K562 (cell line): ENCODE measurements around the gene POPDC2.

Experiments
- DACH1 ChIP-seq: fragments of 450-650 bp; IDR thresholded peaks from 2 replicates; pipeline ENCODE4 v1.6.1; 2018; ENCODE audit not compliant: partially characterized antibody
- EP300 ChIP-seq: IDR thresholded peaks from 2 replicates; pipeline ENCODE4 v1.6.1; 2012; ENCODE audit warnings: low read length, improper control_type of control experiment
- PHF8 ChIP-seq: fragments of 200-600 bp; sonication (generic); IDR thresholded peaks from 2 replicates; pipeline ENCODE4 v1.6.1; 2012; ENCODE audit warnings: mixed run types, mild to moderate bottlenecking, inconsistent platforms, low read length, moderate library complexity, borderline replicate concordance
- SP1 ChIP-seq: sonication (generic); formaldehyde crosslinking; IDR thresholded peaks from 2 replicates; pipeline ENCODE4 v1.8.1; 2022; ENCODE audit warnings: mild to moderate bottlenecking, missing genetic modification reagents
- SP2 ChIP-seq: IDR thresholded peaks from 2 replicates; pipeline ENCODE4 v1.6.1; 2011; ENCODE audit warnings: mild to moderate bottlenecking, low read depth, low read length, moderate library complexity; ENCODE audit not compliant: poor library complexity, severe bottlenecking; ENCODE audit errors: extremely low read depth
- ZNF217 ChIP-seq: sonication (generic); formaldehyde crosslinking; IDR thresholded peaks from 2 replicates; pipeline ENCODE4 v1.8.0; 2022; ENCODE audit warnings: mild to moderate bottlenecking, missing genetic modification reagents
- TF ChIP-seq, protein P1 (sequence below): sonication (generic); formaldehyde crosslinking; IDR thresholded peaks from 2 replicates; pipeline ENCODE4 v1.9.0; 2022; ENCODE audit warnings: mild to moderate bottlenecking, missing genetic modification reagents
- TF ChIP-seq, protein P2 (sequence below): sonication (generic); formaldehyde crosslinking; IDR thresholded peaks from 2 replicates; pipeline ENCODE4 v1.8.1; 2022; ENCODE audit warnings: missing genetic modification reagents
- TF ChIP-seq, protein P3 (sequence below): fragments of 250-450 bp; sonication (Bioruptor Pico); IDR thresholded peaks from 2 replicates; pipeline ENCODE4 v1.8.0; 2022; ENCODE audit warnings: moderate library complexity, mild to moderate bottlenecking, inconsistent platforms

DNA sequence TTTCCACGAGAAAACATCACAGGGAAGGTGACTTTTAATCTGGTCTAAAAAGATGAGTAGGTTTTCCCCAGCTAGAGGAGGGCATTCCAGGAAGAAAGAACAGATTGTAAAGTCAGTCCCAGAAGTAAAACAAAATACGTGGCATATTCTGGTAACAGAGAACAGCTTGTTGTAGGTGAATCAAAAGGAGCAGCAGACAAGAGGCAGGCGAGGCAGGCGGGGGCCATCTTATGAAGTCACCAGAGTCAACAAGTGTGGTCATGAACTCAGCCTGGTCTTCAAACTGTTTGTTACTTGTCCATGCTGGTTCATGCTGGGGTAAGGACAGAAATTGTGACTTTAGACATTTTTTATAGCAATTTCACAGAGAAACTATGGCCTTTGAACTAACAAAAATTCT is 4.0 kb upstream of the POPDC2 start:
- TF ChIP-seq ZNF217 (CRISPR knock-in tag) (no peak), DACH1 (no peak), SP1 (CRISPR knock-in tag) (no peak), PHF8 (no peak), EP300 (no peak), SP2 (no peak)
- TF ChIP-seq, protein P1, sequence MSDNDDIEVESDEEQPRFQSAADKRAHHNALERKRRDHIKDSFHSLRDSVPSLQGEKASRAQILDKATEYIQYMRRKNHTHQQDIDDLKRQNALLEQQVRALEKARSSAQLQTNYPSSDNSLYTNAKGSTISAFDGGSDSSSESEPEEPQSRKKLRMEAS, result no peak
- TF ChIP-seq, protein P2, sequence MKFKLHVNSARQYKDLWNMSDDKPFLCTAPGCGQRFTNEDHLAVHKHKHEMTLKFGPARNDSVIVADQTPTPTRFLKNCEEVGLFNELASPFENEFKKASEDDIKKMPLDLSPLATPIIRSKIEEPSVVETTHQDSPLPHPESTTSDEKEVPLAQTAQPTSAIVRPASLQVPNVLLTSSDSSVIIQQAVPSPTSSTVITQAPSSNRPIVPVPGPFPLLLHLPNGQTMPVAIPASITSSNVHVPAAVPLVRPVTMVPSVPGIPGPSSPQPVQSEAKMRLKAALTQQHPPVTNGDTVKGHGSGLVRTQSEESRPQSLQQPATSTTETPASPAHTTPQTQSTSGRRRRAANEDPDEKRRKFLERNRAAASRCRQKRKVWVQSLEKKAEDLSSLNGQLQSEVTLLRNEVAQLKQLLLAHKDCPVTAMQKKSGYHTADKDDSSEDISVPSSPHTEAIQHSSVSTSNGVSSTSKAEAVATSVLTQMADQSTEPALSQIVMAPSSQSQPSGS (CRISPR knock-in tag), result no peak
- TF ChIP-seq, protein P3, sequence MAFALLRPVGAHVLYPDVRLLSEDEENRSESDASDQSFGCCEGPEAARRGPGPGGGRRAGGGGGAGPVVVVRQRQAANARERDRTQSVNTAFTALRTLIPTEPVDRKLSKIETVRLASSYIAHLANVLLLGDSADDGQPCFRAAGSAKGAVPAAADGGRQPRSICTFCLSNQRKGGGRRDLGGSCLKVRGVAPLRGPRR (CRISPR knock-in tag), result no peak
